HG03139 (cell line): ENCODE results near the gene SPTSSA.
"Not testable (repeated sequence)": the region's sequence is repeated elsewhere in the genome, so short reads cannot be mapped to it uniquely, and the experiment has no call there.

Experiments
- ATAC-seq: cut with Tn5 transposase; IDR thresholded peaks from one replicate; pipeline ENCODE4 v1.9.1; 2021; ENCODE audit not compliant: unreplicated experiment

Gene SPTSSA

GRCh38 chr14:34462132-34462893 lies at the start of gene SPTSSA:
Gene SPTSSA, minus strand, starts transcription at chr14:34462240. Its CDS starts 33 bp downstream, at chr14:34462207.
- ATAC-seq: peak; percentile 88

DNA sequence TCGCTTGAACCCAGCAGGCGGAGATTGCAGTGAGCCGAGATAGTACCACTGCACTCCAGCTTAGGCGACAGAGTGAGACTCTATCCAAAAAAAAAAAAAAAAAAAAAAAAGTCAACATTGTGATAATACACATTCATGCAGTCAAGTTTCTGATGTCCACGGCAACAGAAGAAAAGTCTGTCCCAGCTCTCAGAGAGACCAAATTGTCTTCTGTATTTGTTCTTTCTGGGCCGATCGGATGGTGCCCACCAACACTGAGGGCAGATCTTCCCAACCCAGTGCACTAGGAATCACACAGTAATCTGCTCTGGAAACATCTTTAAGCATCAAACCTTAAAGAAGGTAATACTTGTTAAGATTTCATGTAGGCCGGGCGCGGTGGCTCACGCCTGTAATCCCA lies 45.8 kb upstream of the SPTSSA start:
- ATAC-seq: no peak

DNA sequence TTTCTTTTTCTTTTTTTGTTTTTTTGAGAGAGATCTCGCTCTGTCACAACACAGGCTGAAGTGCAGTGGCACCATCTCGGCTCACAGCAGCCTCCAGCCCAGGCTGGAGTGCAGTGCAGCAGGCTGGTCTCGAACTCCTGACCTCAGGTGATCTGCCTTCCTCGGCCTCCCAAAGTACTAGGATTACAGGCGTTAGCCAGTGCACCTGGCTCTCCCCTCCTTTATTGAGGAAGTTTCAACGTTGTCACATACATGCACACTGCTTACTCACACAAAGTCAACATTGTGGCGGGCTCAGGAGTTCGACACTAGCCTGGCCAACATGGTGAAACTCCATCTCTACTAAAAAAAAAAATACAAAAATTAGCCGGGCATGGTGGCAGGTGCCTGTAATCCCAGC lies 45.4 kb upstream of the SPTSSA start:
- ATAC-seq: no peak

DNA sequence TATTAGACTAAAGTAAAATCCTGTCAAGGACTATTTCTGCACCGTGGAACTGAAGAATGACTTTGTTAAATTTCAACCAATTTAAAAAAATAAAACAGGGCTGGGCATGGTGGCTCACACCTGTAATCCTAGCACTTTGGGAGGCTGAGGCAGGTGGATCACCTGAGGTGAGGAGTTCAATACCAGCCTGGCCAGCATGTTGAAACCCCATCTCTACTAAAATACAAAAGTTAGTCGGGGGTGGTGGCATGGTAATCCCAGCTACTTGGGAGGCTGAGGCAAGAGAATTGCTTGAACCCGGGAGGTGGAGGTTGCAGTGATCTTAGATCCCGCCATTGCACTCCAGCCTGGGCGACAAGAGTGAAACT lies 43.1 kb upstream of the SPTSSA start:
- ATAC-seq: not testable (repeated sequence)

GRCh38 chr14:34504027-34504426 lies 42.0 kb upstream of the SPTSSA start:
- not testable (repeated sequence) for ATAC-seq

- no peak for ATAC-seq
Measured at GRCh38 chr14:34502545-34503225, 40.6 kb upstream of the SPTSSA start.

DNA sequence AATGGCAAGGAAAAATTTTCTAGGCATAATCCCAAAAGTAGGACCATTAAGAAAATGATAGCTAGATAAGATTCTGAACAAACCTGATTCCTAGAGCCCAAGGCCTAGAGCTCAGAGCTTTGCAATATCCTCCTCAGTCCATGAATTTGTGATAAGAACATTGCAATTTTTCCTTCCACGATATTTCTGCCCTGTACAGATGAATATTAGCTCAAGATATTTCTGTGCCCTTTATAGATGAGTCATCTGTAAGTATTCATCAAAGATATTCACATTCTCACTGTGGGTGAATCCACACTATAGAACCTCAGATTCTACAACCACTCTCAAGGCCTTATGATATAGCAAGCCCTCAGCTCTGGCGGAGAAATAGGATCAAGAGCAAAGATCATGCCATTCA lies 40.0 kb upstream of the SPTSSA start:
- no peak for ATAC-seq

DNA sequence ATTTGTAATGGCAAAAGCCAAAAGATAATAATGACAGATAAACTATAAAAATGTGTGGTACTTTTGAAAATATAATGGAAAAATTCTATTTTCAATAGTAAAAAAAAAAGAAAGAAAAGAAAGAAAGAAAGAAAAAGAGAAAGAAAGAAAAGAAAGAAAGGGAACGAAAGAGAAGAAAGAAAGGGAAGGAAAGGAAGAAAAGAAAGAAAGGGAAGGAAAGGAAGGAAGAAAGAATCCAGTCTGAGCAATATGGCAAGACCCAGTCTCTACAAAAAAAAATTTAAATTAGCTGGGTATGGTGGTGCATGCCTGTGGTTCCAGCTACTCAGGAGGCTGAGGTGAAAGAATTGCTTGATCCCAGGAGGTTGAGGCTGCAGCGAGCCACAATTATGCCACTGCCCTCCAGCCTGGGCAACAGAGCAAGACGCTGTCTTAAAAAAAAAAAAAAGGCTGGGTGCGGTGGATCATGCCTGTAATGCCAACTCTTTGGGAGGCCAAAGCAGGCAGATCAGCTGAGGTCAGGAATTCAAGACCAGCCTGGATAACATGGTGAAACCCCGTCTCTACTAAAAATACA lies 39.1 kb upstream of the SPTSSA start:
- ATAC-seq: no peak

GRCh38 chr14:34498684-34499412 lies 36.8 kb upstream of the SPTSSA start:
- no peak for ATAC-seq

GRCh38 chr14:34496679-34497513 lies 34.9 kb upstream of the SPTSSA start:
- ATAC-seq: no peak

DNA sequence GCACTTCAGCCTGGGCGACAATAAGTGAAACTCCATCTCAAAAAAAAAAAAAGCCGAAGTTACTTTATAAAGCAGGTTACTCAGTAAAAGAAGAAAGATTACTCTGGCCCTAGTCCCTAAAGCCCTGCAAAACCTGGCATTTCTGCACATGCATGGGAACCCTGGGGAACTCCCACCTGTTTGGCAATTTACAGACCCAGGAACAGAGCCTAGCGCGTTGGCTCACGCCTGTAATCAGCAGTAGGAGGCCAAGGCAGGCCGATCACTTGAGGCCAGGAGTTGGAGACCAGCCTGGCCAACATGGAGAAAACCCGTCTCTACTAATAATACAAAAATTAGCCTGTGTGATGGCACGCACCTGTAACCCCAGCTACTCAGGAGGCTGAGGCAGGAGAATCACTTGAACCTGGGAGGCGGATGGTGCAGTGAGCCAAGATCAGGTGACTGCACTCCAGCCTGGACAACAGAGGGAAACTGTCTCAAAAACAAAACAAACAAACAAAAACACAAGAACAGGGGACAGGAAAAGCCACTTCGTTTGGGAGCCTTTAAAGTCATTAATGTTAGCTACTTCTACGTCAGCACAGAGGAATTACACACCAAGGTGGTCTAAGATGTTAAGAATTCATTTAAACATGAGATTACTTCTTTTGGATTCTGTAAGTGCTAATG lies 34.1 kb upstream of the SPTSSA start:
- no peak for ATAC-seq

DNA sequence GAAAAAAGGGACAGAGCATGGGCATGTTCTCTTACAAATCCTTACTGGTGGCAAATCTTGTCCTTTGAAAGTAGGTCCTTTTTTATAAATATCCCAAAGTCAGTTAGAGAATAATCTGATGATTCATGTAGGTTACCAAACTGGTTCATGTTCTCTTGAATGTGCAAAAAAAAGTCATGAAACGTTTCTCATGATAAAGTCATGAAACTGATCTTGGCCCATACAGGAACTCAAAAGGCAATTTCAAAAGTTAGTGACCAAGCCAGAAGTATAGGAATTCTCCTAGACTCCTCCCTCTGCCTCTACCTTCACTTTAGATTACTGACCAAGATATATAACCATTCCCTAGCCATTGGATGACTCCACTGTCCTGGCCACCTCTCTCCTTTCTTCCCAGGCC lies 27.3 kb upstream of the SPTSSA start:
- no peak for ATAC-seq

DNA sequence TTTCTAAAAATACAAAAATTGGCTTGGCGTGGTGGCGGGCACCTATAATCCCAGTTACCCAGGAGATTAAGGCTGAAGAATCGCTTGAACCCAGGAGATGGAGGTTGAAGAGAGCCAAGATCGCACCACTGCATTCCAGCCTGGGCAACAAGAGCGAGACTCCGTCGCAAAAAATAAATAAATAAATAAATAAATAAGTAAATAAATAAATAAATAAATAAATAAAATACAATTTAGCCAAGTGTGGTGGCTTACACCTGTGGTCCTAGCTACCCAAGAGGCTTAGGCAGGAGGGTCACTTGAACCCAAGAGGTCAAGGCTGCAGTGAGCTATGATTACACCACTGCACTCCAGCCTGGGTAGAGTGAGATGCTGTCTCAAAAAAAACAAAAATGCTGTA lies 26.5 kb upstream of the SPTSSA start:
- ATAC-seq: no peak

- no peak for ATAC-seq
Measured at GRCh38 chr14:34484726-34485125, 22.7 kb upstream of the SPTSSA start.

DNA sequence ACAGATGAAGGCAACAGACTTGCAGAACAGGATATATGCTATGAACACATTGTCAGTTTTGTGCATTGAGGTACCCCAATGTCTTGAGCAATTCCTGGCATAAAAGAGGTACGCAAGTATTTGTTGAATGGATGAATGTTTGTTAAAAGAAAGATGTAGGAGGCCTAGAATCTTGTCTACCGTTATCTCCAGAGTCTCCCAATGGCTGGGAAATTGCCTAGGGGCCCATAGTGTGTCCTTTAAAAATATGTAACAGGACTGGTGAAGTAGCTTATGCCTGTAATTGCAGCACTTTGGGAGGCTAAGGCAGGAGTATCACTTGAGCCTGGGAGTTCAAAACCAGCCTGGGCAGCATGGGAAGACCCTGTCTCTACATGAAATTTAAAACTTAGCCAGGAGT lies 20.4 kb upstream of the SPTSSA start:
- no peak for ATAC-seq

- no peak for ATAC-seq
Measured at GRCh38 chr14:34479694-34480093, 17.7 kb upstream of the SPTSSA start.

GRCh38 chr14:34478261-34478660 lies 16.2 kb upstream of the SPTSSA start:
- no peak for ATAC-seq

GRCh38 chr14:34476036-34476435 lies 14.0 kb upstream of the SPTSSA start:
- ATAC-seq: not testable (repeated sequence)

DNA sequence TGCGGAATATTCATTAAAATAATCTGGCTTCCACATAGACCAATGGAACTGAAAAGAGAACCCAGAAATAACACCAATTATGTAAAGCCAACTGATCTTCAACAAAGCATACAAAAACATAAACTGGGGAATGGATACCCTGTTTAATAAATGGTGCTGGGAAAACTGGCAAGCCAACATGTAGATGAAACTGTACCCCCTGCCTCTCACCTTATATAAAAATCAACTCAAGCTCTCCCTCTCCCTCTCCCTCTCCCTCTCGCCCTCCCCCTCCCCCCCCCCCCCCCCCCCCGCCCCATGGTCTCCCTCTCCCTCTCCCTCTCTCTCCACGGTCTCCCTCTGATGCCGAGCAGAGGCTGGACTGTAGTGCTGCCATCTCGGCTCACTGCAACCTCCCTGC lies 13.1 kb upstream of the SPTSSA start:
- ATAC-seq: no peak

DNA sequence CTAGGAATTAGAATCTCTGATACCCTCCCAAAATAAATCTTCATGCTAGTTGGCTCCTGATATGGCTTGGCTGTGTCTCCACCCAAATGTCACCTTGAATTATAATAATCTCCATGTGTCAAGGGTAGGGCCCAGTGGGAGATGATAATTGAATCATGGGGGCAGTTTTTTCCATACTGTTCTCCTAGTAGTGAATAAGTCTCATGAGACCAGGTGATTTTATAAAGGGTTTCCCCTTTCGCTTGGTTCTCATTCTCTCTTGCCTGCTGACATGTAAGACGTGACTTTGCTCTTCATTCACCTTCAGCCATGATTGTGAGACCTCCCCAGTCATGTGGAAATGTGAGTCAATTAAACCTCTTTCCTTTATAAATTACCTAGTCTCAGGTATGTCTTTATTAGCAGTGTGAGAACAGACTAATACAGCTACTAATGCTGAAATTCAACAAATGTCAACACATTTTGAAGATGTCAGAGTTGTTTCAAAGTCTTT lies 12.2 kb upstream of the SPTSSA start:
- ATAC-seq: no peak
